Lung (tissue), 12 donors: Measurements from ENCODE around the gene COL4A6. TPM values are rescaled to one million over a fixed set of nuclear protein-coding genes. Genes with fewer than 3 reads are reported as not detected.

Experiments
- ATAC-seq: fragments of 200-7000 bp; cut with Tn5 transposase; one replicate; pipeline ENCODE4 v1.9.1; 2020; ENCODE audit warnings: moderate number of reproducible peaks; ENCODE audit not compliant: insufficient read depth, low FRiP score
- DNase-seq, 3 donors: peaks; one replicate each; pipeline ENCODE4 v3.0.0-alpha.2; 2013 to 2017
- H3K27ac ChIP-seq, 2 donors: one replicate each; pipeline ENCODE4 v1.5.1; 2013; ENCODE audit warnings: mild to moderate bottlenecking in 2 of 2, moderate library complexity in 2 of 2, control low read depth in 1 of 2, inconsistent platforms in 1 of 2, low read depth in 1 of 2, low read length in 1 of 2
- H3K27me3 ChIP-seq, 3 donors: one replicate each; pipeline ENCODE4 v1.5.1; 2013; ENCODE audit warnings: low read length in 2 of 3; ENCODE audit not compliant: control insufficient read depth in 3 of 3, insufficient read depth in 3 of 3
- H3K36me3 ChIP-seq, 4 donors: one replicate each; pipeline ENCODE4 v1.5.1; 2013; ENCODE audit warnings: low read length in 4 of 4, mild to moderate bottlenecking in 1 of 4, moderate library complexity in 1 of 4; ENCODE audit not compliant: control insufficient read depth in 4 of 4, insufficient read depth in 4 of 4
- H3K4me1 ChIP-seq, 5 donors: one replicate each; pipeline ENCODE4 v1.5.1; 2013; ENCODE audit warnings: low read length in 5 of 5, mild to moderate bottlenecking in 2 of 5, moderate library complexity in 1 of 5; ENCODE audit not compliant: control insufficient read depth in 5 of 5, insufficient read depth in 5 of 5
- H3K4me3 ChIP-seq: one replicate; pipeline ENCODE4 v1.5.1; 2013; ENCODE audit warnings: mild to moderate bottlenecking, control low read depth, moderate library complexity
- H3K9ac ChIP-seq, 2 donors: one replicate each; pipeline ENCODE4 v1.5.1; 2013; ENCODE audit warnings: low read length in 2 of 2, control low read depth in 1 of 2; ENCODE audit not compliant: insufficient read depth in 1 of 2
- H3K9me3 ChIP-seq, 4 donors: one replicate each; pipeline ENCODE4 v1.5.1; 2013; ENCODE audit warnings: low read length in 3 of 4, mild to moderate bottlenecking in 1 of 4, moderate library complexity in 1 of 4; ENCODE audit not compliant: control insufficient read depth in 4 of 4, insufficient read depth in 3 of 4
- WGBS, 2 donors: extraction: QIAGEN DNeasy Blood & Tissue Kit; methylation state at CpG; one replicate each; pipeline ENCODE4 v1.1.7; 2013; 5-methylcytosine and 5-hydroxymethylcytosine counted together
- polyA plus RNA-seq, 2 donors: library from polyadenylated mRNA; stranded (reverse); fragments of 200-250 nt; gene quantifications; one replicate each; pipeline ENCODE4 v1.2.1, GENCODE V29; 2013
- total RNA-seq, 2 donors: library from RNA; depleted of rRNA in 1 of 2; stranded (reverse); fragments of >200 nt in 1 of 2; gene quantifications; one replicate each; pipeline ENCODE4 v1.2.1, GENCODE V29; 2014 to 2021
- TF ChIP-seq, protein P1 (sequence below): IDR thresholded peaks from 2 replicates; pipeline ENCODE4 v1.5.1; 2012; ENCODE audit warnings: mild to moderate bottlenecking; ENCODE audit errors: control extremely low read depth, extremely low read depth
- donor health status: control.
- donor health status: control.
- donor health status: Bipolar disorder and iron deficiency.
- donor health status: healthy.
- donor health status: DM: yes; HTN: yes; CAD: no.

Gene COL4A6
- total and polyA plus RNA-seq, 4 donors = 0.57 to 16.7 (median 1.6) TPM

- H3K36me3 ChIP-seq = no peaks in the 10 kb centered on the region
- H3K4me1 ChIP-seq = no peaks in the 10 kb centered on the region
- H3K9me3 ChIP-seq = no peaks in the 10 kb centered on the region
- no peak overlapping the region for H3K27ac ChIP-seq
- DNase-seq (no peak), ATAC-seq (no peak)
- H3K9ac ChIP-seq = no peak overlapping the region
- TF ChIP-seq, protein P1, sequence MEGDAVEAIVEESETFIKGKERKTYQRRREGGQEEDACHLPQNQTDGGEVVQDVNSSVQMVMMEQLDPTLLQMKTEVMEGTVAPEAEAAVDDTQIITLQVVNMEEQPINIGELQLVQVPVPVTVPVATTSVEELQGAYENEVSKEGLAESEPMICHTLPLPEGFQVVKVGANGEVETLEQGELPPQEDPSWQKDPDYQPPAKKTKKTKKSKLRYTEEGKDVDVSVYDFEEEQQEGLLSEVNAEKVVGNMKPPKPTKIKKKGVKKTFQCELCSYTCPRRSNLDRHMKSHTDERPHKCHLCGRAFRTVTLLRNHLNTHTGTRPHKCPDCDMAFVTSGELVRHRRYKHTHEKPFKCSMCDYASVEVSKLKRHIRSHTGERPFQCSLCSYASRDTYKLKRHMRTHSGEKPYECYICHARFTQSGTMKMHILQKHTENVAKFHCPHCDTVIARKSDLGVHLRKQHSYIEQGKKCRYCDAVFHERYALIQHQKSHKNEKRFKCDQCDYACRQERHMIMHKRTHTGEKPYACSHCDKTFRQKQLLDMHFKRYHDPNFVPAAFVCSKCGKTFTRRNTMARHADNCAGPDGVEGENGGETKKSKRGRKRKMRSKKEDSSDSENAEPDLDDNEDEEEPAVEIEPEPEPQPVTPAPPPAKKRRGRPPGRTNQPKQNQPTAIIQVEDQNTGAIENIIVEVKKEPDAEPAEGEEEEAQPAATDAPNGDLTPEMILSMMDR = no peak
- no peak overlapping the region for H3K4me3 ChIP-seq
- H3K27me3 ChIP-seq = peaks cover 0 to 17% (median 10%) of the 10 kb centered on the region in 3 donors
These were observed 176.5 kb downstream of the COL4A6 start for GRCh38 chrX:108261549-108262203.

GRCh38 chrX:108257556-108257955 lies 180.7 kb downstream of the COL4A6 start:
- Histone ChIP-seq H3K27me3 (peaks cover 0 to 12% (median 7%) of the 10 kb centered on the region in 3 donors), H3K36me3 (no peaks in the 10 kb centered on the region), H3K4me1 (no peaks in the 10 kb centered on the region), H3K4me3 (no peak overlapping the region), H3K9me3 (peaks cover 0 to 2% (median 0%) of the 10 kb centered on the region in 4 donors), H3K27ac (no peak overlapping the region), H3K9ac (no peak overlapping the region)
- TF ChIP-seq, protein P1 = no peak
- DNase-seq (no peak), ATAC-seq (no peak)
- WGBS, 2 donors = 57 to 80% methylated on average over 5 of the region's 5 CpGs

- Histone ChIP-seq H3K4me1 (no peaks in the 10 kb centered on the region), H3K9ac (no peak overlapping the region), H3K4me3 (no peak overlapping the region), H3K27me3 (peaks cover 0 to 15% (median 7%) of the 10 kb centered on the region in 3 donors), H3K36me3 (no peaks in the 10 kb centered on the region), H3K9me3 (peaks cover 0 to 2% (median 0%) of the 10 kb centered on the region in 4 donors), H3K27ac (no peak overlapping the region)
- no peak for ATAC-seq
- TF ChIP-seq, protein P1 = no peak
- DNase-seq = no peak
These were observed 183.6 kb downstream of the COL4A6 start for GRCh38 chrX:108254636-108255035.
